Measurements from ENCODE around the gene UMOD. TPM values are rescaled to one million over a fixed set of nuclear protein-coding genes. Genes with fewer than 3 reads are reported as not detected.
"Not testable (repeated sequence)": the region's sequence is repeated elsewhere in the genome, so short reads cannot be mapped to it uniquely, and the experiment has no call there.

UMOD gene
- polyA plus RNA-seq, 2 donors: not detected

DNA sequence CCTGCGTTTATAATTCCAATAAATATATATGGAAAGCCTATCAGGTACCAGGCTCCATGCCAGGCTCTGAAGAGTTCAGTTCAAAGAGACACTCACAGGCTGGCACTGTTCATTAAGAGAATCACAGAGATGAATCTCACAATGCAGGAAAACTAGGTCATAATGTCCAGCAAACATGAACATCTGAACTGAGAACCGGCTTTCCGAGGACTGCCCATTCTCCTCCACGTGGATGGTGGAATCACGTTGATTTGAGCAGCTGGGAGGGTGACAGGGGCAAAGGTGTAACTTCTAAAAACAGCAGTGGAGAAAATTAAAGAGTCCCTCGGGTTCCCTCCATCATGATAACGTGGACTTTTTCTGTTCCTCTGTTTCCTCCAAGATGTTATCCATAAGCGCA lies 35.4 kb downstream of the UMOD start:
- Histone ChIP-seq H3K27me3 (ENCODE audit: control insufficient read depth in 1 of 2, insufficient read depth in 2 of 2, low read length in 2 of 2) (no peaks in the 10 kb centered on the region), H3K9me3 (ENCODE audit: control insufficient read depth in 2 of 2, insufficient read depth in 1 of 2, low read depth in 1 of 2, low read length in 1 of 2) (no peaks in the 10 kb centered on the region), H3K4me3 (ENCODE audit: low read depth in 1 of 2, low read length in 2 of 2) (no peak overlapping the region), H3K27ac (ENCODE audit: low read depth in 2 of 2, low read length in 1 of 2) (no peak overlapping the region), H3K4me1 (ENCODE audit: control insufficient read depth in 2 of 2, insufficient read depth in 2 of 2, low read length in 1 of 2) (no peaks in the 10 kb centered on the region), H3K36me3 (ENCODE audit: control insufficient read depth in 2 of 2, insufficient read depth in 2 of 2, low read length in 1 of 2) (no peaks in the 10 kb centered on the region)
- WGBS, 2 donors: 58 to 61% methylated on average over 8 of the region's 8 CpGs

DNA sequence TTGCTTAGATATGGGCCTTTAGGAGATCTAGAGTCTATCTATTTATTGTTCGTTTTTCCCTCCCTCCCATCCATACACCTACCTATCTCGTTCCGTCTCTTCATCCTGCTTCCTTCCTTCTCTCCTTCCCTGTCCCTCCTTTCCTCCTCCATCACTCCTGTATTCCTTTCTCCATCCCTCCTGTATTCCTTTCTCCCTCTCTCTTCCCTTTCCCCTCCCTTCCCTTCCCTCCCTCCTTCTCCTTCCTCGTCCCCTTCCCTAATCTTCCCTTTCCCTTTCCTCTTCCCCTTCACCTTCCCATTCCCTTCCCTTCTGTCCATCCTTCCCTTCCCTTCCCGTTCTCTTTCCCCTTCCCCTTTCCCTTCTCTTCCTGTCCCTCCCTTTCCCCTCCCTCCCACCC lies 35.8 kb downstream of the UMOD start:
- Histone ChIP-seq H3K27ac (ENCODE audit: low read depth in 2 of 2, low read length in 1 of 2) (no peak overlapping the region), H3K4me3 (ENCODE audit: low read depth in 1 of 2, low read length in 2 of 2) (no peak overlapping the region), H3K27me3 (ENCODE audit: control insufficient read depth in 1 of 2, insufficient read depth in 2 of 2, low read length in 2 of 2) (no peaks in the 10 kb centered on the region), H3K9me3 (ENCODE audit: control insufficient read depth in 2 of 2, insufficient read depth in 1 of 2, low read depth in 1 of 2, low read length in 1 of 2) (no peaks in the 10 kb centered on the region), H3K36me3 (ENCODE audit: control insufficient read depth in 2 of 2, insufficient read depth in 2 of 2, low read length in 1 of 2) (no peaks in the 10 kb centered on the region), H3K4me1 (ENCODE audit: control insufficient read depth in 2 of 2, insufficient read depth in 2 of 2, low read length in 1 of 2) (no peaks in the 10 kb centered on the region)
- WGBS, 2 donors: 66 to 68% methylated on average over 5 of the region's 5 CpGs

DNA sequence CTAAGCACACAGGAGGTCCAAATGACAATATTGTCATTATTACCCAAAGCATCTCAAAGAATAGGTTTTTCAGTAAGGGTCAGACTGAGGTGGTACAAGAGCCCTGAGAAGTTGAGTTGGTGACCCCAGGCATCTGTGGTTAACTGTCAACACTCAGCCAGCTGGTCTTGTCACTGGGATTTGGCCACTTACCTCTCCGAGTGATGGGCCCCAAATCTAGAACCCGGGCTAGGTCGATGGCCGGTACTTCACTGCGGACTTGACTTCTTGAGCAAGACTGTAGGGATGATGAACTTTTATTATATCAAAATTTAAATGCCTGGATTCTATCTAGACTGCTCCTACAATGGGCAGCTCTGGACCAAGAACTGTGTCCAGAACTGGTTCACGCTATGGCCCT lies 36.8 kb downstream of the UMOD start:
- Histone ChIP-seq H3K4me3 (ENCODE audit: low read depth in 1 of 2, low read length in 2 of 2) (no peak overlapping the region), H3K27me3 (ENCODE audit: control insufficient read depth in 1 of 2, insufficient read depth in 2 of 2, low read length in 2 of 2) (no peaks in the 10 kb centered on the region), H3K27ac (ENCODE audit: low read depth in 2 of 2, low read length in 1 of 2) (no peak overlapping the region), H3K36me3 (ENCODE audit: control insufficient read depth in 2 of 2, insufficient read depth in 2 of 2, low read length in 1 of 2) (no peaks in the 10 kb centered on the region), H3K4me1 (ENCODE audit: control insufficient read depth in 2 of 2, insufficient read depth in 2 of 2, low read length in 1 of 2) (no peaks in the 10 kb centered on the region), H3K9me3 (ENCODE audit: control insufficient read depth in 2 of 2, insufficient read depth in 1 of 2, low read depth in 1 of 2, low read length in 1 of 2) (no peaks in the 10 kb centered on the region)
- 94 to 98% methylated on average over 6 of the region's 6 CpGs for WGBS, 2 donors

DNA sequence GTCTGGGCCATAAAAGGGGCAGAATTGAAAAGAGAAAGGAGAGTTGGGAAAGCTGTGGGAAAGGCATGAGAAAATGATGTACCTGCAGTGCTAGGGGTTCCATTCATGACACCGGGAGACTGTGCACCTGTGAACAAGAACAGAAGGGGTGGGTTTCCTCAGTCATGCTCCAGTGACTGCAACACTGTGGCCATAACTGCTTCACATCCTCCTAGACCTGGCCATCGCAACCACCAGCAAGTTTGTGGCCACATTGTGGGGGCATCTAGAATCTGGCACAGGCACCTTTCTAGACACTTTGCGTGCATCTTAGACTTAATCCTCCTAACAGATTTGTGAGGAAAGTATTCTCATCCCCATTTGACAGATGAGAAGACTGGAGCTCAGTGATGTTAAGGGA lies 37.9 kb downstream of the UMOD start:
- Histone ChIP-seq H3K27ac (ENCODE audit: low read depth in 2 of 2, low read length in 1 of 2) (no peak overlapping the region), H3K9me3 (ENCODE audit: control insufficient read depth in 2 of 2, insufficient read depth in 1 of 2, low read depth in 1 of 2, low read length in 1 of 2) (no peaks in the 10 kb centered on the region), H3K36me3 (ENCODE audit: control insufficient read depth in 2 of 2, insufficient read depth in 2 of 2, low read length in 1 of 2) (no peaks in the 10 kb centered on the region), H3K4me1 (ENCODE audit: control insufficient read depth in 2 of 2, insufficient read depth in 2 of 2, low read length in 1 of 2) (no peaks in the 10 kb centered on the region), H3K4me3 (ENCODE audit: low read depth in 1 of 2, low read length in 2 of 2) (no peak overlapping the region), H3K27me3 (ENCODE audit: control insufficient read depth in 1 of 2, insufficient read depth in 2 of 2, low read length in 2 of 2) (no peaks in the 10 kb centered on the region)
- WGBS, 2 donors: 83 to 90% methylated on average over 3 of the region's 3 CpGs

DNA sequence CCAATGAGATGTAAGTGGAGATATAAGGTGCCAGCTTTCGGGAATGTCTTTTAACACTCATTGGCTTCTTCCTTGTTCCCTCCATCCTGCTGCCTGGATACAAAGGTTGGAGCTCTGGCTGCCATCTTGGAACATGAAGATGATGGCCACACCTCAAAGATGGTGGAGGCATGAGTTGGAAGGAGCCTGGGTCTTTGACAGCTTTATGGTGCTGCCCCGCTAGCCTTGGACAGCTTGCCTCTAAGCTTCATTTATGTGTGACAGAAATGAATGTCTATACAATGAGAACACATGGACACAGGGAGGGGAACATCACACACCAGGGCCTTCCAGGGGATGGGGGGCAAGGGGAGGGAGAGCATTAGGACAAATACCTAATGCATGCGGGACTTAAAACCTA lies 38.8 kb downstream of the UMOD start:
- Histone ChIP-seq H3K27me3 (ENCODE audit: control insufficient read depth in 1 of 2, insufficient read depth in 2 of 2, low read length in 2 of 2) (no peaks in the 10 kb centered on the region), H3K36me3 (ENCODE audit: control insufficient read depth in 2 of 2, insufficient read depth in 2 of 2, low read length in 1 of 2) (no peaks in the 10 kb centered on the region), H3K4me1 (ENCODE audit: control insufficient read depth in 2 of 2, insufficient read depth in 2 of 2, low read length in 1 of 2) (no peaks in the 10 kb centered on the region), H3K4me3 (ENCODE audit: low read depth in 1 of 2, low read length in 2 of 2) (no peak overlapping the region), H3K9me3 (ENCODE audit: control insufficient read depth in 2 of 2, insufficient read depth in 1 of 2, low read depth in 1 of 2, low read length in 1 of 2) (no peaks in the 10 kb centered on the region), H3K27ac (ENCODE audit: low read depth in 2 of 2, low read length in 1 of 2) (no peak overlapping the region)
- 90 to 91% methylated on average over 3 of the region's 3 CpGs for WGBS, 2 donors

DNA sequence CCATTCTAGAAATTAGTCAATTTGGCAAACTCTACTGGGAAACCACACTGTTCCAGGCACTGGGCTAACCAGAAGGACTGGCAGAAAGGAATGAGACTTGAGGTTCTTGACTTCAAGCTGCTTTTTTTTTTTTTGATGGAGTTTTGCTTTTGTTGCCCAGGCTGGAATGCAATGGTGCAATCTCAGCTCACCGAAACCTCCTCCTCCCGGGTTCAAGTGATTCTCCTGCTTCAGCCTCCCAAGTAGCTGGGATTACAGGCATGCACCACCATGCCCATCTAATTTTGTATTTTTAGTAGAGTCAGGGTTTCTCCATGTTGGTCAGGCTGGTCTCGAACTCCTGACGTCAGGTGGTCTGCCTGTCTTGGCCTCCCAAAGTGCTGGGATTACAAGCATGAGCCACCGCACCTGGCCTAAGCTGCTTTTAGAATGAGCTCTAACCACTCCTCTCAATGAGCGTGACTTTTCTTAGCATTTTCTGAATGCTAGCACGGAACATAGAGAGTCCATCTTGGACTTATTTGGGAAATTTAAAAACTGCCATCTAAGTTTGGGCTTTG lies 39.9 kb downstream of the UMOD start:
- H3K36me3 ChIP-seq (ENCODE audit: control insufficient read depth in 2 of 2, insufficient read depth in 2 of 2, low read length in 1 of 2); H3K9me3 ChIP-seq (ENCODE audit: control insufficient read depth in 2 of 2, insufficient read depth in 1 of 2, low read depth in 1 of 2, low read length in 1 of 2); H3K27me3 ChIP-seq (ENCODE audit: control insufficient read depth in 1 of 2, insufficient read depth in 2 of 2, low read length in 2 of 2); H3K4me1 ChIP-seq (ENCODE audit: control insufficient read depth in 2 of 2, insufficient read depth in 2 of 2, low read length in 1 of 2); H3K4me3 ChIP-seq (ENCODE audit: low read depth in 1 of 2, low read length in 2 of 2); H3K27ac ChIP-seq (ENCODE audit: low read depth in 2 of 2, low read length in 1 of 2): not testable (repeated sequence)
- 87 to 92% methylated on average over 7 of the region's 7 CpGs for WGBS, 2 donors

DNA sequence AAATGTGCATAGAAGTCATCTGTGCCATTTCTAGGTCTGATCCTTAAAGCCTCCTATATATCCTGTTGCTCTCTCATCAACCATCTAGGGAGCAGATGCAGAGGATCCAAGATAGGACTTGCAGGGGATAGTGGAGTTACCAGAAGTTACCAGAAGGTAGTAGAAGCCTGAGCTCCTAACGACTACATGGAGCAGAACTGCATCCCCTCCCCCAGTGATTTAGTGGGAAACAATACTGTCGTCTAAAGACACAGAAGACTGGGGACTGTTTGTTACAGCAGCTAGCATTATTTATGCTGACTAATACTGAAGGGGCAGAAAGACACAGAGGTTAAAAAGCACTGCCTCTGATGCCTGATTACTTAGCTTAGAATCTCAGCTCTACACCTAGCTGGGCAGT lies 41.0 kb downstream of the UMOD start:
- H3K4me3 ChIP-seq (ENCODE audit: low read depth in 1 of 2, low read length in 2 of 2): no peak overlapping the region
- 59 to 64% methylated on average over 2 of the region's 2 CpGs for WGBS, 2 donors
- no peaks in the 10 kb centered on the region for H3K4me1 ChIP-seq (ENCODE audit: control insufficient read depth in 2 of 2, insufficient read depth in 2 of 2, low read length in 1 of 2)
- H3K9me3 ChIP-seq (ENCODE audit: control insufficient read depth in 2 of 2, insufficient read depth in 1 of 2, low read depth in 1 of 2, low read length in 1 of 2): no peaks in the 10 kb centered on the region
- H3K27me3 ChIP-seq (ENCODE audit: control insufficient read depth in 1 of 2, insufficient read depth in 2 of 2, low read length in 2 of 2): no peaks in the 10 kb centered on the region
- no peaks in the 10 kb centered on the region for H3K36me3 ChIP-seq (ENCODE audit: control insufficient read depth in 2 of 2, insufficient read depth in 2 of 2, low read length in 1 of 2)
- H3K27ac ChIP-seq (ENCODE audit: low read depth in 2 of 2, low read length in 1 of 2): no peak overlapping the region

DNA sequence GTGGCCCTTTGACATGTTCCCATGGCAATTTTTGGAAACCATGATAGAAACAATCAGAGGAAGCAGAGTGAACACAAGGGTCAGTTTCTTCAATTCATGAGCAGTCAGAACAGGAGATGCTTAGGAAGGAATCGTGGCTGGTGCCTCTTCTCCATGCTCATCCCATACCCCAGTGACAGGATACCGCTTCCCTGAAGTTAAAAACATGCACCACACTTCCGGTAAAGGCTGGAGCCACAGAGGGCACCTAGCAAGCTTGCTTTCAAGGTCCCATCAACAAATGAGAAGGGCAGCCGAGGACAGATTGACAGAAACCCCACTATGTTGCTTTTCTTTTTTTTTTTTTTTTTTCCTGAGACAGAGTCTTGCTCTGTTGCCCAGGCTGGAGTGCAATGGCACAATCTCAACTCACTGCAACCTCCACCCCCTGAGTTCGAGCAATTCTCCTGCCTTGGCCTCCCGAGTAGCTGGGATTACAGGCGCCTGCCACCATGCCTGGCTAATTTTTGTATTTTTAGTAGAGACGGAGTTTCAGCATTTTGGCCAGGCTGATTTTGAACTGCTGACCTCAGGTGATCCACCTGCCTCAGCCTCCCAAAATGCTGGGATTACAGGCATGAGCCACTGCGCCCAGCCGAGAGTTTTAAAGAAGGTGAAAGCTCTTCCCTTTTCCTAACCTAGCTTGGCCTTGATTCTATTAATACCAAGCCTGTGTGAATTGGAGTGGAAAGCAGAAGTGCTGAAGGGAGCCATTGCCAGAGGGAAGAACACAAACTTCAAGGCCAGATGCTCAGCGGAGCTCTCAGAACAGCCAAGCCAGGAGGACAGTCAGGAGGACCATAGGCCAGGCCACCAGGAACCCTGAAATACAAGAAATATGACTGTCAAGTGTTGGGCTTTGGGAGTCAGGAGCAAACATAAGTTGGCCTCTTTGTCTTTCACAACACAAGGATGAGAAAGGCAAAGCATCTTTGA lies 41.8 kb downstream of the UMOD start:
- Histone ChIP-seq H3K27me3 (ENCODE audit: control insufficient read depth in 1 of 2, insufficient read depth in 2 of 2, low read length in 2 of 2) (no peaks in the 10 kb centered on the region), H3K27ac (ENCODE audit: low read depth in 2 of 2, low read length in 1 of 2) (no peak overlapping the region), H3K4me1 (ENCODE audit: control insufficient read depth in 2 of 2, insufficient read depth in 2 of 2, low read length in 1 of 2) (no peaks in the 10 kb centered on the region), H3K9me3 (ENCODE audit: control insufficient read depth in 2 of 2, insufficient read depth in 1 of 2, low read depth in 1 of 2, low read length in 1 of 2) (no peaks in the 10 kb centered on the region), H3K4me3 (ENCODE audit: low read depth in 1 of 2, low read length in 2 of 2) (no peak overlapping the region), H3K36me3 (ENCODE audit: control insufficient read depth in 2 of 2, insufficient read depth in 2 of 2, low read length in 1 of 2) (no peaks in the 10 kb centered on the region)
- 76 to 81% methylated on average over 11 of the region's 11 CpGs for WGBS, 2 donors

DNA sequence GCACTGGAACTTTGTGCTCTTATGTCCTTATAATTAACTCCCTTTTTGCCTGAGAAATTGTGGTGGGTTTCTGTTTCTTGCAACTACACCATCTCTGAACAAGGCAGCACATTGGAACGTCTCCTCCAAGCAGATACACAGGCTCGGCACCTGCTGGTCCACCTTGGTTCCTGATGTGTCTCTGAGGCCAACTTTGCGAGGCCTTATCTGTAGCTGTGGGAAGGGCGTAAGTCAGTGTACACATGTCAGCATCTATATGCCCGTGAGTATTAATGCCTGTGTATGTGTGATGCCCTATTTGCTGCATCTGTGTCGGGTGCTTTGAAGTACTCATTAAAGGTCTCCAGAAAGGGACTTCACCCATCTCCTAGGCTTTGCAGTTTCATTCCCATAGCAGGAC lies 42.7 kb downstream of the UMOD start:
- Histone ChIP-seq H3K27me3 (ENCODE audit: control insufficient read depth in 1 of 2, insufficient read depth in 2 of 2, low read length in 2 of 2) (no peaks in the 10 kb centered on the region), H3K9me3 (ENCODE audit: control insufficient read depth in 2 of 2, insufficient read depth in 1 of 2, low read depth in 1 of 2, low read length in 1 of 2) (no peaks in the 10 kb centered on the region), H3K36me3 (ENCODE audit: control insufficient read depth in 2 of 2, insufficient read depth in 2 of 2, low read length in 1 of 2) (no peaks in the 10 kb centered on the region), H3K27ac (ENCODE audit: low read depth in 2 of 2, low read length in 1 of 2) (no peak overlapping the region), H3K4me3 (ENCODE audit: low read depth in 1 of 2, low read length in 2 of 2) (no peak overlapping the region), H3K4me1 (ENCODE audit: control insufficient read depth in 2 of 2, insufficient read depth in 2 of 2, low read length in 1 of 2) (no peaks in the 10 kb centered on the region)
- 80 to 83% methylated on average over 6 of the region's 6 CpGs for WGBS, 2 donors
